ENCODE data around the gene SLC16A12. TPM values are rescaled to one million over a fixed set of nuclear protein-coding genes. Genes with fewer than 3 reads are reported as not detected.

SLC16A12 gene
- total and polyA plus RNA-seq, 10 donors, result 0.02 to 0.19 (median 0.12) TPM; not detected in 5

DNA sequence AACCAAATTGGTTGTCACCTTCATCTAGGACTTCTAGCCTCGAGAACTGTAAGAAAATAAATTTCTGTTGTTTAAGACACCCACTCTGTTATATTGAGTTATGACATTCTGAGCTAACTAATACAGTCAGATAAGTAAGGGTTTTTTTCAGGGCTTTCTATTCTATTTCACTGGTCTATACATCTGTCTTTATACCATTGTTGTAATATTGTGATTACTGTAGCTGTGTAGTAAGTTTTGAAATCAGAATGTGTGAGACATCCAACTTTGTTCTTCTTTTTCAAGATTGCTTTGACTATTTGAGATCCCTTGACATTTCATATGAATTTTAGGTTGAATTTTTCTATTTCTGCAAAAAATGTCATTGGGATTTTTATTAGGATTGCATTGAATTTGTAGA lies 135.4 kb downstream of the SLC16A12 start:
- intact Hi-C loops (cut with DNase I; ENCODE audit: low total_unique reads), result loop anchor here (10.0 kb wide), 1 partner anchor 145 kb away; the partner anchor contains the start of gene LIPA
- no peak for DNase-seq
- Histone ChIP-seq H3K4me1 (peaks cover 3 to 28% (median 10%) of the 10 kb centered on the region in 6 donors), H3K36me3 (peaks cover 0 to 29% (median 0%) of the 10 kb centered on the region in 6 donors), H3K27me3 (replicated peaks in 1 of 7) (no peaks in the 10 kb centered on the region), H3K4me3 (no peak overlapping the region), H3K9me3 (no peaks in the 10 kb centered on the region), H3K27ac (peak overlapping the region in 1 of 8 donors; percentile 4)
- 76 to 88% (median 86%) methylated on average over 1 of the region's 1 CpG for WGBS, 5 donors
- no peak for TF ChIP-seq POLR2AphosphoS5 (IDR thresholded peaks at IDR 0.05)
- no peak for TF ChIP-seq POLR2A (IDR thresholded peaks at IDR 0.05)
- TF ChIP-seq, protein P1, sequence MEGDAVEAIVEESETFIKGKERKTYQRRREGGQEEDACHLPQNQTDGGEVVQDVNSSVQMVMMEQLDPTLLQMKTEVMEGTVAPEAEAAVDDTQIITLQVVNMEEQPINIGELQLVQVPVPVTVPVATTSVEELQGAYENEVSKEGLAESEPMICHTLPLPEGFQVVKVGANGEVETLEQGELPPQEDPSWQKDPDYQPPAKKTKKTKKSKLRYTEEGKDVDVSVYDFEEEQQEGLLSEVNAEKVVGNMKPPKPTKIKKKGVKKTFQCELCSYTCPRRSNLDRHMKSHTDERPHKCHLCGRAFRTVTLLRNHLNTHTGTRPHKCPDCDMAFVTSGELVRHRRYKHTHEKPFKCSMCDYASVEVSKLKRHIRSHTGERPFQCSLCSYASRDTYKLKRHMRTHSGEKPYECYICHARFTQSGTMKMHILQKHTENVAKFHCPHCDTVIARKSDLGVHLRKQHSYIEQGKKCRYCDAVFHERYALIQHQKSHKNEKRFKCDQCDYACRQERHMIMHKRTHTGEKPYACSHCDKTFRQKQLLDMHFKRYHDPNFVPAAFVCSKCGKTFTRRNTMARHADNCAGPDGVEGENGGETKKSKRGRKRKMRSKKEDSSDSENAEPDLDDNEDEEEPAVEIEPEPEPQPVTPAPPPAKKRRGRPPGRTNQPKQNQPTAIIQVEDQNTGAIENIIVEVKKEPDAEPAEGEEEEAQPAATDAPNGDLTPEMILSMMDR (IDR thresholded peaks at IDR 0.05 in 8 of 11, conservative IDR thresholded peaks at IDR 0.05 in 3 of 11), result no peak

DNA sequence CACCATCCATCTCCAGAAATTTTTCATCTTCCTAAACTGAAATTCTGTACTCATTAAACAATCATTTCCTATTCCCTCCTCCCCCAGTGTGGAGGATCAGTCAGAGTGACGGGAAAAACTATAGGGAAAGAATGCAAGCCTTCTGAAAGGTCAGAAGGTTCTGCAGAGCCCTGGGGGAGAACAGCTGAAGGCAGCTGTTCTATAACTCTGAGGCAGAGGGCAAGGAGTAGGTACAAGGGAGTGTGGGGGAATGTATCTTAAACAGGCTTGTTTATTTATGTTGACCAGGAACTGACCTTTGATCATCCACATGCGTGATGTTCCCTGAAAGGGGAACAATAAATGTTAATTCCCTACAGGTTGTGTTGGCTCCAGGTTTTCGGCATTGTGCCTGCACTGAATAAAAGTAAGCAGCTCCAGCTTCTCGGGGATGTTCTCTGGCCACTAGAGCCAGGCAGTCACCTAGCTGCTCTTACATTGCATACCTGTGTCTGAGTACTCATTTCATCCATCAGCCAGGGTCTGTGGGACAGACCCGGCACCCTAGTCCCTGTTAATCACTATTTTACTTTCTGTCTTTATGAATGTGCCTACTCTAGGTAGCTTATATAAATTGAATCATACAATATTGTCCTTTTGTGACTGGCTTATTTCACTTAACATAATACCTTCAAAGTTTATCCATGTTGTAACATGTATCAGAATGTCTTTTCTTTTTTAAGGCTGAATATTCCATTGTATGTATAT lies 137.2 kb downstream of the SLC16A12 start:
- WGBS, 5 donors, result 78 to 88% (median 85%) methylated on average over 5 of the region's 5 CpGs
- Histone ChIP-seq H3K4me3 (no peak overlapping the region), H3K4me1 (peaks cover 17 to 46% (median 24%) of the 10 kb centered on the region in 6 donors), H3K9me3 (no peaks in the 10 kb centered on the region), H3K27me3 (replicated peaks in 1 of 7) (no peaks in the 10 kb centered on the region), H3K36me3 (peaks cover 0 to 12% (median 0%) of the 10 kb centered on the region in 6 donors), H3K27ac (peak overlapping the region in 4 of 8 donors; percentile 4 to 30 (median 18))
- TF ChIP-seq POLR2A (IDR thresholded peaks at IDR 0.05), result no peak
- TF ChIP-seq, protein P1 (IDR thresholded peaks at IDR 0.05 in 8 of 11, conservative IDR thresholded peaks at IDR 0.05 in 3 of 11), result no peak
- no peak for TF ChIP-seq POLR2AphosphoS5 (IDR thresholded peaks at IDR 0.05)
- intact Hi-C loops (cut with DNase I; ENCODE audit: low total_unique reads), result loop anchor here (10.0 kb wide), 1 partner anchor 143 kb away; the partner anchor contains the start of gene LIPA
- no peak for DNase-seq

DNA sequence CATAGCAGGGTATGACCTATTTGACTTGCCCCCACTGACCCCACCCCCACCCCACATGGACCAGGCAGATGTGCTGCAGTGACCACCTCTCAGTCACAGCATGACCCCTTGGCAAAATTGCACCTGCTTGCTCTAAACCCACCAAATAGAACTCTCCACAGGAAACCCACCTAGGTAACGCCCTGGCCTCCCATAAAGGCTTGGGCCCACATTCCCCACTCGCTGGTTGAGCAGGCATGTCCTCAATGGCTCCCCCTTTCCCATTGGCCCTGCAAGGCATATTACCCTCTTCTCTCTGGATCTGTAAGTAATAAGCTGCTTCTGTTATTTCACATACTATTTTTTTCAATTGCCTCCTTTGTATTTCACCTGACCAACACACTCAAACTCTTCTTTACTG lies 140.3 kb downstream of the SLC16A12 start:
- WGBS, 5 donors, result 85 to 98% (median 89%) methylated on average over 2 of the region's 2 CpGs
- DNase-seq, result no peak

More for the DNA sequence above, 140.3 kb downstream of the SLC16A12 start:
- Histone ChIP-seq H3K27me3 (replicated peaks in 1 of 7) (no peaks in the 10 kb centered on the region), H3K27ac (peak overlapping the region in 2 of 8 donors; percentile 4 to 13), H3K36me3 (no peaks in the 10 kb centered on the region), H3K4me3 (peak overlapping the region in 2 of 8 donors; percentile 8 to 59), H3K9me3 (no peaks in the 10 kb centered on the region), H3K4me1 (peaks cover 26 to 70% (median 40%) of the 10 kb centered on the region in 6 donors)
- intact Hi-C loops (cut with DNase I; ENCODE audit: low total_unique reads), result loop anchor here (10.0 kb wide), 1 partner anchor 140 kb away; the partner anchor contains the start of gene LIPA
- TF ChIP-seq POLR2AphosphoS5 (IDR thresholded peaks at IDR 0.05) (no peak), POLR2A (IDR thresholded peaks at IDR 0.05) (no peak)
- TF ChIP-seq, protein P1 (IDR thresholded peaks at IDR 0.05 in 8 of 11, conservative IDR thresholded peaks at IDR 0.05 in 3 of 11), result no peak

All from spleen (tissue), 11 donors.